Skeletal muscle satellite cell (primary cell): ENCODE data around the gene ENPP3.

Experiments used
- H3K27me3 ChIP-seq: 2 replicates; pipeline ENCODE4 v1.7.0; 2013; ENCODE audit warnings: low read length; ENCODE audit not compliant: control insufficient read depth, insufficient read depth
- H3K36me3 ChIP-seq: 2 replicates; pipeline ENCODE4 v1.7.0; 2013; ENCODE audit warnings: mild to moderate bottlenecking, control low read depth, low read length; ENCODE audit not compliant: insufficient read depth
- H3K4me1 ChIP-seq: 2 replicates; pipeline ENCODE4 v1.7.0; 2013; ENCODE audit warnings: low read length; ENCODE audit not compliant: control insufficient read depth, insufficient read depth
- H3K4me2 ChIP-seq: 2 replicates; pipeline ENCODE4 v1.7.0; 2013; ENCODE audit warnings: mild to moderate bottlenecking, low read length
- H3K4me3 ChIP-seq: 2 replicates; pipeline ENCODE4 v1.7.0; 2013; ENCODE audit warnings: low read length
- H3K9ac ChIP-seq: 2 replicates; pipeline ENCODE4 v1.7.0; 2013; ENCODE audit warnings: mild to moderate bottlenecking, low read depth, low read length, moderate library complexity
- H3K9me3 ChIP-seq: replicated peaks from 2 replicates; pipeline ENCODE4 v1.7.0; 2013; ENCODE audit warnings: mild to moderate bottlenecking, control low read depth, low read length

ENPP3 gene

GRCh38 chr6:131769385-131770141 lies 132.5 kb downstream of the ENPP3 start:
- H3K27me3 ChIP-seq, result no peaks in the 10 kb centered on the region
- H3K4me1 ChIP-seq, result peaks cover 16% of the 10 kb centered on the region
- no peak overlapping the region for H3K4me2 ChIP-seq
- H3K9ac ChIP-seq, result no peak overlapping the region
- no peaks in the 10 kb centered on the region for H3K9me3 ChIP-seq
- H3K36me3 ChIP-seq, result no peaks in the 10 kb centered on the region
- no peak overlapping the region for H3K4me3 ChIP-seq

GRCh38 chr6:131770776-131771175 lies 133.7 kb downstream of the ENPP3 start:
- Histone ChIP-seq H3K4me2 (no peak overlapping the region), H3K4me3 (no peak overlapping the region), H3K36me3 (no peaks in the 10 kb centered on the region), H3K9ac (no peak overlapping the region), H3K4me1 (peaks cover 4% of the 10 kb centered on the region), H3K9me3 (no peaks in the 10 kb centered on the region), H3K27me3 (no peaks in the 10 kb centered on the region)

- H3K36me3 ChIP-seq, result no peaks in the 10 kb centered on the region
- H3K4me1 ChIP-seq, result no peaks in the 10 kb centered on the region
- H3K9ac ChIP-seq, result no peak overlapping the region
- H3K4me3 ChIP-seq, result no peak overlapping the region
- no peaks in the 10 kb centered on the region for H3K9me3 ChIP-seq
- H3K4me2 ChIP-seq, result no peak overlapping the region
- H3K27me3 ChIP-seq, result no peaks in the 10 kb centered on the region
Measured at GRCh38 chr6:131773284-131773950, 136.3 kb downstream of the ENPP3 start.

- no peak overlapping the region for H3K4me2 ChIP-seq
- no peaks in the 10 kb centered on the region for H3K9me3 ChIP-seq
- H3K4me1 ChIP-seq, result no peaks in the 10 kb centered on the region
- H3K27me3 ChIP-seq, result no peaks in the 10 kb centered on the region
- no peak overlapping the region for H3K9ac ChIP-seq
- no peaks in the 10 kb centered on the region for H3K36me3 ChIP-seq
- no peak overlapping the region for H3K4me3 ChIP-seq
Measured at GRCh38 chr6:131775886-131776285, 138.8 kb downstream of the ENPP3 start.

GRCh38 chr6:131776985-131777384 lies 139.9 kb downstream of the ENPP3 start:
- no peaks in the 10 kb centered on the region for H3K9me3 ChIP-seq
- H3K4me2 ChIP-seq, result no peak overlapping the region
- no peak overlapping the region for H3K4me3 ChIP-seq
- no peaks in the 10 kb centered on the region for H3K4me1 ChIP-seq
- no peak overlapping the region for H3K9ac ChIP-seq
- H3K36me3 ChIP-seq, result no peaks in the 10 kb centered on the region
- H3K27me3 ChIP-seq, result no peaks in the 10 kb centered on the region

GRCh38 chr6:131778169-131778568 lies 141.1 kb downstream of the ENPP3 start:
- H3K9me3 ChIP-seq, result no peaks in the 10 kb centered on the region
- no peak overlapping the region for H3K4me2 ChIP-seq
- H3K27me3 ChIP-seq, result no peaks in the 10 kb centered on the region
- no peaks in the 10 kb centered on the region for H3K4me1 ChIP-seq
- H3K9ac ChIP-seq, result no peak overlapping the region
- no peaks in the 10 kb centered on the region for H3K36me3 ChIP-seq
- H3K4me3 ChIP-seq, result no peak overlapping the region

- no peaks in the 10 kb centered on the region for H3K36me3 ChIP-seq
- H3K4me3 ChIP-seq, result no peak overlapping the region
- no peak overlapping the region for H3K4me2 ChIP-seq
- H3K27me3 ChIP-seq, result no peaks in the 10 kb centered on the region
- no peaks in the 10 kb centered on the region for H3K9me3 ChIP-seq
- H3K9ac ChIP-seq, result no peak overlapping the region
- no peaks in the 10 kb centered on the region for H3K4me1 ChIP-seq
Measured at GRCh38 chr6:131779304-131779703, 142.2 kb downstream of the ENPP3 start.

- Histone ChIP-seq H3K4me3 (no peak overlapping the region), H3K36me3 (no peaks in the 10 kb centered on the region), H3K27me3 (no peaks in the 10 kb centered on the region), H3K4me2 (no peak overlapping the region), H3K4me1 (no peaks in the 10 kb centered on the region), H3K9ac (no peak overlapping the region), H3K9me3 (no peaks in the 10 kb centered on the region)
Measured at GRCh38 chr6:131780600-131780999, 143.5 kb downstream of the ENPP3 start.

GRCh38 chr6:131781687-131782086 lies 144.6 kb downstream of the ENPP3 start:
- no peaks in the 10 kb centered on the region for H3K9me3 ChIP-seq
- H3K27me3 ChIP-seq, result no peaks in the 10 kb centered on the region
- H3K4me1 ChIP-seq, result peaks cover 1% of the 10 kb centered on the region
- H3K36me3 ChIP-seq, result no peaks in the 10 kb centered on the region
- H3K9ac ChIP-seq, result no peak overlapping the region
- no peak overlapping the region for H3K4me3 ChIP-seq
- no peak overlapping the region for H3K4me2 ChIP-seq

GRCh38 chr6:131782764-131783163 lies 145.7 kb downstream of the ENPP3 start:
- H3K36me3 ChIP-seq, result no peaks in the 10 kb centered on the region
- H3K27me3 ChIP-seq, result no peaks in the 10 kb centered on the region
- no peak overlapping the region for H3K4me2 ChIP-seq
- no peak overlapping the region for H3K4me3 ChIP-seq
- H3K9me3 ChIP-seq, result no peaks in the 10 kb centered on the region
- H3K4me1 ChIP-seq, result peaks cover 12% of the 10 kb centered on the region
- no peak overlapping the region for H3K9ac ChIP-seq

- no peak overlapping the region for H3K4me3 ChIP-seq
- H3K9ac ChIP-seq, result no peak overlapping the region
- peaks cover 30% of the 10 kb centered on the region for H3K4me1 ChIP-seq
- H3K4me2 ChIP-seq, result no peak overlapping the region
- no peaks in the 10 kb centered on the region for H3K36me3 ChIP-seq
- no peaks in the 10 kb centered on the region for H3K27me3 ChIP-seq
- H3K9me3 ChIP-seq, result no peaks in the 10 kb centered on the region
Measured at GRCh38 chr6:131784561-131784960, 147.5 kb downstream of the ENPP3 start.

- H3K4me2 ChIP-seq, result no peak overlapping the region
- no peaks in the 10 kb centered on the region for H3K36me3 ChIP-seq
- H3K9ac ChIP-seq, result peak overlapping the region; percentile 50
- H3K4me1 ChIP-seq, result peaks cover 32% of the 10 kb centered on the region
- no peaks in the 10 kb centered on the region for H3K27me3 ChIP-seq
- H3K9me3 ChIP-seq, result no peaks in the 10 kb centered on the region
- H3K4me3 ChIP-seq, result no peak overlapping the region
Measured at GRCh38 chr6:131787079-131787478, 150.0 kb downstream of the ENPP3 start.
